Measurements from ENCODE around the gene PSMC4.

The PSMC4 gene

DNA sequence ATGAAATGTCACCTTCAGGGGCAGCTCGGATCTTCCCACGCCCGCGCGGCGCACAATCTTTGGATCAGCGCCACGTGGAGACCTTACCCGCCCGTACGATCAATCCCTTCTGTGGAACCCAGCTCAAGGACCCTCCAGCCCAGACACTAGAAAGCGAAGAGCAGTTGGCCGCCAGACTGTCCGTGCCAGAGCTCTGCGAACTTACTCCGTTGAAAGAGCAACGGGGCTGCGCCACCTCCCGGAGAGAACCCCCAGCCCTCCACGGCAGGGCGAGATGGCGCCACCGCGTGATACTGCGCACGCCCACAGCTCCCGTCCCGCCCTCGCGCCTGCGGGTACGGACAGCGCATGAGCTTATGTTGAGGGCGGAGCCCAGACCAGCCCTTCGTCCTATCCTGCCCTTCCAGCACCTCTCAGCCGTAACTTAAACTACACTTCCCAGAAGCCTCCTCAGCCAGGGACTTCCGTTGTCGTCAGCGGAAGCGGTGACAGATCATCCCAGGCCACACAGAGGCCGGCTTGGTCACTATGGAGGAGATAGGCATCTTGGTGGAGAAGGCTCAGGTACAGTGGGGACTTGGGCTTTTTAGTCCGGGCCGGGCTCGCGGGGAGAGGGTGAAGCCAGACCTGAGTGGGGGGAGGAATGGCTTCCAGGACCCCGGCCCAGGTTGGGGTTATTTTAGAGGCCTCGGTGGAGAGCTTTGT, at the start of gene PSMC4:
TSS of gene PSMC4 (plus strand) at position 491 of the 705 bp plus-strand sequence. CDS start at position 529, 38 bp downstream.
- peak; percentile 99 for DNase-seq

DNA sequence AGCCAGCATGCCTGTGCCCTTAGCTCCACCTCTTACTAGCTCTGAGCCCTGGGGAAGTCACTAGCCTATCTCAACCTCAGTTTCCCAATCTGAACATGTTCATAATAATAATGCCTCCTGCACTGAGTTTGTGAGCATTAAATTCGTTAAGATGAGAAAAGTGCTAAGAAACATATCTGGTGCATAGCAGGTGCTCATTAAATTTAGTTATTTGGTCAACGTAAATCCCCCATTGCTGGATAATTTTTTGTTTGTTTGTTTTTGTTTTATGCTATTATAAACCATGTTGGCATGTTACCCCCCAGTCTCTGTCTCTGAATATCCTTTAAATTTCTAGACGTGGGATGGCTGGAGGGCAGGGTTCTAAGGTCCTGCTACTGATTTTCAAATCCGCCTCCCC, 47.1 kb upstream of the PSMC4 start:
- no peak for DNase-seq

DNA sequence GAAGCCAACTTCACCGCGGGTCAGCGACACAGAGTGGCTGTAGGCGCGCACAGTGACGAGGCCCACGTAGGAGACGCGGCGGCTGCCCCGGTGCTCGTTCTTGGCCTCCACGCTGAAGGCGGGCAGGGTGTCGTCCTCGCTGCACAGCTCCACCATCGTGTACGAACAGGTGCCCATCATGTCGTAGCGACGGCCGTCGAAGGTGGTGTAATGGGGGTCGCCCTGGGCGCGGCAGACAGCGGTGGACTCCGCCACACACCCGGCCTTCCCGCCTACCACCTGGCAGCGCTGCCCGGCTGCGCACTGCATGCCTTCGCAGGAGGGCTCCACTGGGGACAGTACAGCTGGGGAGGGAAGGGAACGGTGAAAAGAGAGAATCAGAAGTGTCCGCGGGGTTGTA, 46.6 kb upstream of the PSMC4 start:
- no peak for DNase-seq

- no peak for DNase-seq
Observed at GRCh38 chr19:39924952-39925351, 46.0 kb upstream of the PSMC4 start.

DNA sequence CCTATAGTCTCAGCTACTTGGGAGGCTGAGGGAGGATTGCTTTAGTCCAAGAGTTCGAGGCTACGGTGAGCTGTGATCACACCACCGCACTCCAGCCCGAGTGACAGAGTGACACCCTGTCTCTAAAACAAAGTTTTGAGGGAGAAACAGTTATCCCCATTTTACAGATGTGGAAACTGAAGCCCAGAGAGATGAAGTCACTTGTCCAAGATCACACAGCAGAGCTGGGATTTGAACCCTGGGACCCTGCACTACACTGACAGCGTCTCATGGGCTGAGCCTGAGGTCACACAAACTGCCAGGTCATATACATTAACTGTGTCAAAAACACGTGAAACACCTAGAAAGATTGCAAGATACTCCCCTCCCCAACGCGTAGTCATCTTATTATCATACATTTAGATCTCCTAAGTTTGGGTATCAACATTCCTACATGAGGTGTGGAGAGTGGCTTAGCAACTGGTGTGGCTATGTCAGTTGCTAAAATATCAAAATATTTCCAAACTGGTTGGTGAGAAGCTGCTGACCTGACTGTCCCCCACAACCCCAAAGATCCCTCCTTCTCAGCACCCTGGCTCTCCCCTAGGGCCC, 44.7 kb upstream of the PSMC4 start:
- no peak for DNase-seq

DNA sequence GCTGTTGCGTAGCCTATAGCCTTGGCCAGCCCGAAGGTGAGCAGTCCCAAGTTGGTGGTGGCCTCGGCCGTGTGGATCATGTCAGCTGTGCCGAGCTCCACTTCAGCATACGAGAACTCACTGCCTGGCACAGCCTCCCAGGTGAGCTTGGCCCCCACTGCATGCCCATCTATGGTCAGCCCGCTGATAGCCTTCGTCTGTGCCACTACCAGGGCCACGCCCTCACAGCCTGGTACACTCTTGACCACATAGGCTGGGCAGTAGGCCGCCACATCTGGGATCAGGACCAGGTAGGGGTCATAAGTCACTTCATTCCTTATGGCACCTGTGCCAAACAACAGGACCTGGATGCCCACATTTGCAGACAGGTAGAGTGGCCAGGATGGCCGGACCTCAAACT, 43.9 kb upstream of the PSMC4 start:
- DNase-seq, result no peak

DNA sequence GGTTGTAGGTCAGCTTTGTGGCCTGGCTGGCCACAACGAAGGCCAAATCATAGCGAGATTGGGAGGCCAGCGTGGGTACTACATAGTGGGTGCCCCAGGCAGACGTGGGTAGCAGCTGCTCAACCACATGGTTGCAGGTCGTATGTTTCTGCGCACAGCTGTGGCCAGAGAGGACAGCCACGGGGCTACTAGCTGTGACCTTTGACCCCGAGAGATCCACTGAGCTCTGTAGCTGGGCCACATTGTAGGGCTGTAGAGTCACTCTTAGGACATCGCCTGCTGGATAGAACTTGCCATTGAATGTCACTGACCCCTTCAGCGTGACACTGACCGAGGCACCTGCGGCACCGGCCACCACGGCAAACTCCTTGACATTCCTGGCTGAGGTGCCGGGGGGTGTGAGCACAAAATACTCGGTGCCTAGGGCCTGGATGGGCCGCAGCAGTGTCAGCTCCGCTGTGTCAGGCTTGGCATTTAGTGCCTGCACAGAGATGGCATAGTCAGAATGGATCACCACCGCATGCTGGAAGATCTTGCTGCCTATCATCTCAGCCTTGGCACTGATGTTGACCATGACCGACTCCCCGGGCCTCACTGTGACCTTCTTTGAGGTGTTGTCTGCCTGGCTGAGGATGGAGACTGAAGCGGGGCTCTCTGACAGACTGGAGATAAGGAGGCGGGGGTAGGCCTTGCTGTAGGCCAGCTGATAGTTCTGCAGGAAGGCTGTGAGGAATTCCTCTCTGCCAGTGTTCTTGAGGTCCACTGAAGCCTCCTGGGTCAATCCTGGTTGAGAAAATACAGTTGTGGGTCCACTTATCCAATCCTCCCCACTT, 43.2 kb upstream of the PSMC4 start:
- no peak for DNase-seq

DNA sequence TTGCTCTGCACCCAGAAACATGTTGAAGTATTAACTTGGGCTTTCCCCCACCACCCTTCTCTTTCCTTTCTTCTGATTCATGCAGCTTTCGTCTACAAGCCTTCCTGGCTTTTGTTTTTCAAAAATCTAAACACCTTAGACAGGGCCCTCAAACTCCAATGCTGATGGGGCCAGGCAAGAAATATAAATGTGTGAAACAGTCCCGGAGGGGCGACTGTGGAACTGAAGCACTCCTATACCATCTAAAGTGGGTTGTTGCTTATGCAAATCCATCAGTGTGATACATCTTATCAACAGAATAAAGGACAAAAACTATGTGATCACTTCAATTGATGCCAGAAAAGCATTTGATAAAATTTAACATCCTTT, 42.6 kb upstream of the PSMC4 start:
- no peak for DNase-seq

DNA sequence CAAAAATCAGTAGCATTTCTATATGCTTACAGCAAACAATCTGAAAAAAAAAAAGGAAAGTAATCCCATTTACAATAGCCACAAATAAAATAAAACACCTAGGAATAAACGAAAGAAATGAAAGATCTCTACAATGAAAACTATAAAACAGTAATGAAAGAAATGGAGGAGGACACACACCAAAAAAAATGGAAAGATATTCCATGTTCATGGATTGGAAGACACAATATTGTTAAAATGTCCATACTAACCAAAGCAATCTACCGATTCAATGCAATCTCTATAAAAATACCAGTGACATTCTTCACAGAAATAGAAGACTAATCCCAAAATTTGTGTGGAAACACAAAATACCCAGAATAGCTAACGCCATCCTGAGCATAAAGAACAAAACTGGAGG, 41.2 kb upstream of the PSMC4 start:
- no peak for DNase-seq

DNA sequence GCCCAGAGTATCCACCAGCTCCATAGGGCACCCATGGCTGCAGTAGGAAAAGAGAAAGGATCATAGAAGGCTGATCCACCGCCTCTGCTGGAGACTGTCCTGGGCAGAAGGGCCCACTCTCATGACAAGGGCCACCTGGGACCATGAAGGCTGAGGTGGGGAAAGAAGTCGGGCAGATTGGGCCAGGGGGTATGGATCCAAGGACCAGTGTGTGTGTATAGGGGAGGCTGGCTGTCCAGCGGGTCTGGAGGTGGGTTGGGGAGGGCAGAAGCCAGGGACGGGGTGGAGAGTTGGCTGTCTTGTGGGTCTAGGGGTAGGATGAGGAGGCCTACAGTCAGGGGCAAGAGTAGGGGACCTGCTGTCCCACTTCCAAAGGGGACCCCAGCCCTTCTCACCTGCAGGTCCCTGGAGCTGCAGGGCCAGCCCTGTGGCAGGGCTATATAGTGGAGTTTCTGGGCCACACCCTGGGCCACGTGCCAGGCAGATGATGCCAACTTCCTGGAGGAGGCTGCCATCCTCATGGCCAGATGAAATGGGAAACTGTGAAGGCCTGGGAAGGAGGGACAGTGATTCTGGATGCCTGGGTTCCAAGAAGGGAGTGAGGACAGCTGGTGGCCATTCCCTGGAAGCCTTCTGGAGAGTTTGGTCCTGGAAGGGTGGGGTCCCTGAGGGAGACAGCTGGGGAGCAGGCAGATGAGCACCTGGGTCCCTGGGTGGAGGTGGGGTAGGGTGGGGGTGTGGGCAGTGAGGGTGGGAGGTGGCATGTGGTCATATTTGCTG, 36.2 kb upstream of the PSMC4 start, which contains the start of gene FCGBP:
TSS of gene FCGBP (minus strand) at position 51 of the 780 bp plus-strand sequence.
- DNase-seq, result no peak

GRCh38 chr19:39935364-39935661, 35.7 kb upstream of the PSMC4 start:
- DNase-seq, result no peak

DNA sequence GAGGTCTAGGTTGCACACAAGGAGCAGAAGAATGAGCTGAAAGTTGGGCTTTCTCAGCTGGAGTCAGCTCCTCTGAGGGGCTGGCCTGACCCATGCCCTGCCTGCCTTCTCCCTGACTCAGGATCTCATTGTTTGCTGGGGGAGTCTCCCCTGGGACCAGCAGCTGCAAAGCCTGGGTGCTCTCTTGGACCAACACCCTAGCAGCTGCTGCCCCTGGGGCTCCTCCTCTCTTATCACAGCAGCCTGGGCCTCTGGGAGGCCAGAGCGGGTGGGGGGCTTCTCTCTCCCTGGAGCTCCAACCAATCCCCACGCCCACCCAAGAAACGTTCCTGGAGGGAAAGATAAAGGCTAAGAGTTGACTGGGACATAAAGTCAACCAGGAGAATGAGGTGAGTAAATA, 34.9 kb upstream of the PSMC4 start:
- DNase-seq, result no peak

DNA sequence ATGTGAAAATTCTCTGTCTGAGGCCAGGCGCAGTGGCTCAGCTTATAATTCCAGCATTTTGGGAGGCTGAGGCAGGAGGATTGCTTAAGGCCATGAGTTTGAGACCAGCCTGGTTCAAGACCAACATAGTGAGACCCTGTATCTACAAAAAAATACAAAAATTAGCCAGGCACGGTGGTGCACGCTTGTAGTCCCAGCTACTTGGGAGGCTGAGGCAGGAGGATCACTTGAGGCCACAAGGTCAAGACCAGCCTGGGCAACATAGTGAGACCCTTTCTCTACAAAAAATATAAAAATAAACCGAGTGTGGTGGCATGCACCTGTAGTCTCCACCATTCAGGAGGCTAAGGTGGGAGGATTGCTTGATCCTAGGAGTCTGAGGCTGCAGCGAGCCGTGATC, 34.3 kb upstream of the PSMC4 start:
- no peak for DNase-seq

DNA sequence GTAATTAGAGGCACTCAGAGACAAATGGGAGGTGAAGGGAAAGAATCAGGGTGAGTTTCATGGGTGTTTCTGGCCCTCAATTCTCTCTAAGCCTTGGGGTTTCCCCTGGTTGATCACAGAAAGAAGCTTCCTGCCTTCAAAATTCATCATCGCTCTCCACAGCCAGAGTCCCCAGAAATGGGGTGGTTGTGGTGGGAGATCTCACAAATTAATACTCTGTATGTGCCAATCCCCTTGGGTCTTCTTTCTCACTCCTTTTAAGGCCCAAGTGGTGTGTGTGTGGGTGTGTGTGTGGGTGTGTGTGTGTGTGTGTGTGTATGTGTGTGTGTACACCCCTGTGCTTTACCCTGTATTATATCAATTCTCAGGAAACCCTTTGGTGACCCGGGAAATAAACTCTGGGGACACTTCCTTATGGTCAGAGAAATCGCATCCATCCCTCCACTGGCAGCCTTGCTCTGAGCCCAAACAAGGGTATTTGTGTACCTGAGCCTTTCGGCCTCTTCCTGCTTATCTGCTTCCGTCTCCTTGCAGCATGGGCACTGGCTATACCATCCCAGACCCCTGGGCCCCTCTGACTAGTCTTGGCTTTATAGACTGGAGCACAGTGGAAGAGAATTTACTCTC, 33.8 kb upstream of the PSMC4 start:
- DNase-seq, result peak; percentile 45

- no peak for DNase-seq
Observed at GRCh38 chr19:39937787-39938186, 33.2 kb upstream of the PSMC4 start.

- DNase-seq, result no peak
Observed at GRCh38 chr19:39939556-39939955, 31.4 kb upstream of the PSMC4 start.

- DNase-seq, result no peak
Observed at GRCh38 chr19:39940221-39940833, 30.6 kb upstream of the PSMC4 start.

DNA sequence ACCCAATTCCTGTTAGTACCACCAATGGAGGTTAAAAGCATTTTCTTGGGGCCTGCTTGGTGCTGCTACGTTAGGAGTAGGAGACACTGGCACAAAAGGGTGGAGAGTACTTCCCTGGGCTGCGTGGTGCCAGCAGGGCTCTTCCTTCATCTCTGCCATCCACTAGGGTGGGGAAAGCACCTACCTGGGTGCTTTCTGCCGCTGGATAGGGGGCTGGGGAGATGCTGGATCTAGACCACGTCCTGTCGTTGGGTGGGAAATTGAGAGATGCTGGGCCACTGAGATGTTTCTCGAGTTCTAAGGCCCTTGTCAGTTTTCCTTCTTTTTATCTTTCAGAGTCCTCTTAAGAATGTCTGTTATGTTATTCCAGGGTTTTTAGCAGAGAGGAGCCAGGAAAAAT, 29.8 kb upstream of the PSMC4 start:
- no peak for DNase-seq

DNA sequence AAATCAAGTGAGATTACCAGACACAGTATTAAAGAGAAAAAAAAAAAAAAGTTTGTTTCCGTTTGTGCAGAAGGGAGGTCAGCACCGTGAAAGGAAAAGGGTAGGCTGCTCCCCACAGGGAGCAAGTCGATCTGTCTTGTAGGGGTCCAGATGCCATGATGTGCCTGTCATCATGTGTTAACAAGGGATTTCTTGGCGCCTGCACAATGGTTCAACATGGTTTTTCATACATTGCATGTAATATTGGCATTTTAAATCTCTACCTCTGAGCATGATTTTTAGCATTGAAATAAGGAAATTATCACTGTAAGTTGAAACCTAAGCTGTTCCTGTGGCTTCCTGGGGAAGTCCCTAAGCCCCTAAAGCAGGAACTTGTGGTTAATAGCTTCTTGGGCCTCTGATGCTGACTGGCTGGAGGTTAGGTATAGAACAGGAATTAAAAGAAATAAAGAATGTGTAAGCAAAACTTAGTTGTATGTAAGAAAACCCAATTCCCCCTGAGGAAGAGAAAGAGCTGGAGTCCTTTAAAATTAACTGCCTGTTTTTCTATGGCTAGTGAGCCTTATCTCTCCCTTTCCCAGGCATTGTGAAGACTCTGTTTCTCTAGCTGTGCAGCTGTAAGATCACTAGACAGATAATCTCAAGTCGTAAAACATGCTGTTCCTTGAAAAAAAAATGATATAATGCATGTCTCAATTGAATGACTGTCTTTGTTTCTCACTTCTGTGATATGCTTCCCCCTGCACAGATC, 29.2 kb upstream of the PSMC4 start:
- DNase-seq, result peak; percentile 61

GRCh38 chr19:39942366-39942730, 28.6 kb upstream of the PSMC4 start:
- DNase-seq, result no peak

DNA sequence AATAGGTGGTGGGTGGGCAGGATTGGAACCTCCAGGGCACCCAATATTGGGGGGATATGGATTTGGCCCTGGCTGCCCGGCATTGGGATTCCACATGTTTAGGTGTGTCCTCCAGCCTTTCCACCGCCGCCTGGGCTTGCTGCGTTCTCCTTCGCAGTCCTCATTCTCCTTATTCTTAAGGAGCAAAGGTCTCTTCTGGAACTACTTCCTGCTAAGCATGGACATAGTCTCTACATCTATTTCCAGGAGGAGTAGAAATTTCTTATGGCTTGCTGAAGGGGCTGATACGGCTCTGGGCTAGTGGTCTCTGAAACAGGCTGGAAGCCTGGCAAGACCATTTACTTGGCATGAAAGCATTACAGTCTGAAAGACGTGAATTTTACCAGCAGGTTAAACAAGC, 27.4 kb upstream of the PSMC4 start:
- no peak for DNase-seq

GRCh38 chr19:39946532-39946931, 24.4 kb upstream of the PSMC4 start:
- no peak for DNase-seq

Measured in CD4-positive, alpha-beta T cell treated with Interleukin-17A for 4 hours (primary cell).